HG03378 (cell line): ENCODE results near the gene GPR37.

Experiments used
- ATAC-seq: cut with Tn5 transposase; IDR thresholded peaks from one replicate; pipeline ENCODE4 v1.9.1; 2021; ENCODE audit warnings: mild to moderate bottlenecking, moderate library complexity; ENCODE audit not compliant: unreplicated experiment

The GPR37 gene

DNA sequence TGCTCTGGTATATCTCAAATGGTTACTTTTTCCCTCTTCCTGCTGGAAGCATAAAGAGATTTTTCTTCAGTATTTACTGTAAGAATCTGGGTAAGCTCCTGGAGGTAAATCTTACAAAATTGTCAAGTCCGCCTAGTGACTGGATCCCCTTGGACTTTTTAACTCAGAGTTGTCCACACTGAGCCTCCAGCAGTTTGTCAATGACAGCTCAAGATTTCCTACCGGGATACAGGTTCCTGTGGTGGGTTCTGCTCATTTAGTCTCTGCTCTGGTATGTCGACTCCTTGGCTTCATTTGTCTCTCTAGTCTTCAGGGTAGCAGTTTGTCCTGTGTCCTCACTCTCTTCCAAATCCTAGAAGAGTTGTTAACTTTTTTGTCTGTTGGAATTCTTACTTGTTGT is 27.0 kb downstream of the GPR37 start:
- no peak for ATAC-seq

DNA sequence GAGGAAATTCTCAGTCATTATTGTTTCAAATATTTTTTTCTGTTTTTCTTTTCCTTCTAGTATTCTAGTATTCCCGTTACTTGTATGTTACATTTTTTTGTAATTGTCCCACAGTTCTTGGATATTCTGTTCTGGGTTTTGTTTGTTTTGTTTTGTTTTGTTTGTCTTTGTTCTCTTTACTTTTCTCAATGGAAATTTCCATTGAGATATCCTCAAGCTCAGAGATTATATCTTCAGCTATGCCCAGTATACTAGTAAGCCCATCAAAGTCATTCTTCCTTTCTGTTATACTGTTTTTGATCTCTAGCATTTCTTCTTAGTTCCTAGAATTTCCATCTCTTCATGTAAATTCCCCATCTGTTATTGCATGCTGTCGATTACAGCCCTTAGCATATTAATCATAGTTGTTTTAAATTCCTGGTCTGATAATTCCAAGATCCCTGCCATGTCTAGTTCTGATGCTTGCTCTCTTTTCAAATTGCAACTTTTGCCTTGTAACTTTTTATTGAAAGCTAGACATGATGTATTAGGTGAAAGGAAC is 27.8 kb downstream of the GPR37 start:
- ATAC-seq: no peak

DNA sequence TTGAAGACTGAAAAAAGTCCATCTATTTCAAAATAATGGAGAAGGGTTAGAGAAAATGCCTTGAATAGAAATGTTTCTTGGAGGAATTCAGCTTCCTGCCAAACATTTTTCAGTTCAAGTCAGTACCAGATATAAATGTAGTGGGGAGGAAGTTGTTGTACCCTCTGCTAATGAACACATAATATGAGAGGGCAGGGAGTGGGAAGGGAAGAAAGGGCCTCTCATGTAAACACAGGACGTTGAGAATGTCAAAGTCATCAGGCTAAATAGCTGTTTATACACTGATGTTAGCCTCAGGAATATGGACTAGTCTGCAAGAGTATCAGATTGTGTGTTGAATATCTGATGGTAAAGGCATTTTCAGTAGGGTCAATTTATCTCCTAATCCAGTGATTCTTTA is 37.0 kb downstream of the GPR37 start:
- no peak for ATAC-seq

DNA sequence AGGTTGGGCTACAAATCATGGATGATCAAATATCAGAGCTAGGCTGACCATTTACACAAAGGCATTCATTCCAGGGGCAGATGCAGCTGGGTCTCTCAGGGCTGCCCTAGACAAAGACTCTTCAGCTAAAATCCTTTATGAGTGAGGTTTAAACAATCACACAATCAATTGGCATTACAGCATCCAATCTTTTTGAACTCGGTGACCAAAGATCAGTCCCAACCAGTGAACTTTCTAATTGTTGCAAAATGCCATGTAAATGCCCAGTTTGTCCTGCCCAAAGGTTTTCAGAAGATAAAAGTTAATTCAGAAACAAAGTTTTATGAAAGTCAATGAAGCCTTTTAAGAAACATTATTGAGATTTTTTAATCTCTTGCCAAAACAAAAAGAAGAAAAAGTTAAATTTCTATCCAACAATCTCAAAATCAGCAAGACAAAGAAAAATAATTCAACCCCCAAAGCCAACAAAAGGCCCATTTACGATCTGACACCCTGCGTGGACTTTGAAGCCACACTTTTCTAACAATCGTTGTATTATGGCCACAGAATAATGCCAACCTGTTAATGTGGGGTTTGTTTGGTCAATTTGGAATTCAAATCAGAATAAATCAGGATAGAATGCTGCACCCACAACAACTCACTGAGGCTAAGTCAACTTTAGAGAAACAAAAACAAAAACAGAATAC is 40.9 kb downstream of the GPR37 start:
- no peak for ATAC-seq

DNA sequence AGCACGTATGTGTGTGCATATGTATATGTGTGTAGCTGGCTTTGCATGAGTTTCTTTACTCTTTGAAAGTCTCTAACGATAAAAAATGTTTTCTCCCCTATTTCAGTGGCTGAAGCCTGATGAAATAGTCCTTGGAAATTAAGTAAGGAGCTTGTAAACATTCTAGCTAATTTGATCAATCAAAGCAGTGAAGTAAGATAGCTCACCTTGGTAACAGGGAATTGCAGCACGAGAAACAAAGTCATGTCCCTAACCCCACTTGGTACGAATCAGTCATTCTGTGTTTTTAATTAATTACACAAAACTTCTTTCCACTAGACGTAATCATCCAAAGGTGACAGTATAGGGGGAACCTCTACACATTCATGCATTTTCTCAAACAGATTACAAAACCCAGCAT is 41.5 kb downstream of the GPR37 start:
- ATAC-seq: no peak

DNA sequence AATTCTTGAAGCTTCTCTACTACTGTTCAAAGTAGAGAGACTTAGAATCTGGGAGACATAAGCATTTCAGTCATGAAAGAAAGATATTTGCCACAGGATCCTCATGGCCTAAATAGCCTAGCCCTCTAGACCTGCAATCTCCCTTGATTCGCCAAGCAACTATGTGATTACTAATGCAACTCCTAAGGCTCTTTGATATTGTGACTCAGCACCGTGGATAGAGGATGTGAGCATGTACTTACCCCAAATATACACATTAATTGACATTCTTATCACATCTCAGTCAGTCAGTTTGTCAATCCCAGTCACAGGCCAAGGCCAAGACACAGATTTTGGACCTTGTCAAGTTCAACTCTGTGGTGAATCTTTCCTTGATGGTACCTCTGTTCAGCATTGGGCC is 42.6 kb downstream of the GPR37 start:
- no peak for ATAC-seq

DNA sequence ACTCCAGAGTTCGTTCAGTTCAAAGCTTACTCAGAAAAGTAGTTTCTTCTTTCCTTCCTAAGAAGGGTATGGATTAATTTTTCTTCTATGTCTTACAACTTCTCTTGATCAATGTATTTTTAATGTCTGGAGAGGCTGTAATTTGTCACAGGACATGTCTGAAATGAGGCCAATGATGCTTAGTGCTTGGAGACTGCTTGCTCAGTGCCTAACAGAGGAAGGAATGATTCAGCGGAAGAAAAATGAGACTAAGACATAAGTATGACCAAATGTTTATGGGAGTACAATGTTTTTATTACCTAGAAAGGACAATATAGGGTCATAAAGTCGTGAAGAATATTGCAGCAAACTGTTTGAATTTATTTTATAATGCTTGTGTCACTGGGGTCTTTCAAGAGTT is 43.3 kb downstream of the GPR37 start:
- no peak for ATAC-seq

DNA sequence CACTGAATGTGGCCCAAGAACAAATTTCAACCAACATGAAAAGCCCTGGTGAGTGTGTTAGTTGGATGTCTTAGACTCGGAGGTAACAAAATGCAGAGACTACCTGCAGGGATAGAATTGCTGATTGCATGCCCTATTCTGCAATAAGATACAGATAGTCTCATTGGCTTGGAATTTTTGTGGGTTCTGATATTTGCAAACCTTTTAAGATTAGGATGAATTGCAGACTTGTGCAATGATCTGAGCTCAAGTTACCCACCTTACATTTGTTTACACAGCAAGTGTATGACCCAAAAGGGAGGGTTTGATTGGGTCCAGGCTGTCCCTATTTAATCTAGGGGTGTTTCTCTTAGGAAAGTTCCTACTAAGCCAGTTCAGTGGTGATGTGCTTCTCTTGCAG is 45.4 kb downstream of the GPR37 start:
- ATAC-seq: no peak

DNA sequence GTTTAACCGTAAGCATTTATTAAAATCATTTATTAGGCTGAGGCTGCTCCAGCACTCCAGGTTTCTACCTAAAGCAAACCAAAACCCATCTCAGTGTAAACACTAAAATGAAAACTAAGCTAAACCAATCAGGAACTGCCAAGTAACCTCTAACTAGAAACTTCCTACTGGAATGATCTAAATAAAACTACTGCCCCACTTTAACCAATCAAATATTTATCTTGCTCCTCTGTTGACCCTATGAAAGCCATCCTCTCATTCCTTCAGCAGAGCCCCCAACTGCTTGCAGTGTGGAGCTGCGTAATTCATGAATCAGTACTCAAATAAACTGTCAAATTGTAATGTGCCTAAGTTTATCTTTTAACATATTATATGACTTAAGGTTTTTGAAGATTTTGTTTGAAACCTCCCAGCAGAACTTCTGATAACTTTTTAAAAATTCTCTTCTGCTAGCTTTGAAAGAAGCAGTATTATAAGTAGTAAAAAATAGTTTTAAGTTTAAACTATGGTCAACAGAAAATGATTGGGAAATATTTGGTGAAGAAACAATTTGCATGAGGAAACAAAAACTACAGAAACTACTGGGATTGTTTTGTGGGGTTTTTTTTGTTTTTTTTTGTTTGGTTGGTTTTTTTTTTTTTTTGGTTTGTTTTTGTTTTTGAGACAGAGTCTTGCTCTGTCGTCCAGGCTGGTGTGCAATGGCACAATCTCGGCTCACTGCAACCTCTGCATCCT is 47.4 kb downstream of the GPR37 start:
- ATAC-seq: no peak

DNA sequence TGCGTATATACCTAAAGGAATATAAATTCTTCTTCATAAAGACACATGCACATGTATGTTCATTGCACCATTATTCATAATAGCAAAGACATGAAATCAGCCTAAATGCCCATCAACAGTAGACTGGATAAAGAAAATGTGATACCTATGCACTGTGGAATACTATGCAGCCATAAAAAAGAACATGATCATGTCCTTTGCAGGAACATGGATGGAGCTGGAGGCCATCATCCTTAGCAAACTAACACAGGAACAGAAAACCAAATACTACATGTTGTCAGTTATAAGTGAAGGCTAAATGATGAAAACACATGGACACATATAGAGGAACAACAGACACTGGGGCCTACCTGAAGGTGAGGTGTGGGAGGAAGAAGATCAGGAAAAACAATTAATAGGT is 48.7 kb downstream of the GPR37 start:
- ATAC-seq: no peak

DNA sequence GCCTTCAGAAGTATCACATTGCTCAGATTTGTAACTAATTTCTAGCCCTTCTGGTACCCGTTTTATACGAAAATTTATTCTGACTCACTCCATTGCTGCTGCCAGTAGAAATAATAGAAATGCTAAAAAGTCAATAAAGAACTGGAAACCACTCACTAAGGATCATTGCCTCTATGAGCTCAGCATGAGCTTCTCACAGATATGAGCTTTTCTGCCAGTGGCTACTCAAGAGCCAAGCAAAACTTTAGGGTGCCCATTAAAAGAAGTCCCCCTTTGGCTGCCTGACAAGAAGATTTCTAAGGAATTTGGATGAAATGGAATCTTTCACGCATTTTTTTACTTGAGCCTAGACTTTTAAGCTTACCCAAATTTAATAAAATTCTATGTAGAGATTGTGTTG is 52.5 kb downstream of the GPR37 start:
- no peak for ATAC-seq

DNA sequence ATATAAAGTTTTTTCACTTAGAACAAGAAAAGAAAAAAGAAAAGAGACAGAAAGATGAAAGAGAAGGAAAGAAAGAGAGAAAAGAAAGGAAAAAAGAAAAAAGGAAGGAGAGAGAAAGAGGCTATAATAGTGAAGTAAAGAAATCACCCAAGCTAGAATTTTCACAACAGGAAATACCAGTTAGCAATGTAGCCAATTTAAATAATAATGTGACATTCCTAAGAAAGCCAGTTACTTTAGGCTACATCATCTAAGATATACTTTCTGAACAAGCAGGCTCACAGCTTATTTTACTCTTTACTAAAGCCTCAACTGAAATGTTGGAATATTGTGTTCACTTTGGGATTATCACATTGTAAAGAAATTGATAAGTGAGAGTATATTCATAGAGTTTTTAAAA is 53.6 kb downstream of the GPR37 start:
- ATAC-seq: no peak

DNA sequence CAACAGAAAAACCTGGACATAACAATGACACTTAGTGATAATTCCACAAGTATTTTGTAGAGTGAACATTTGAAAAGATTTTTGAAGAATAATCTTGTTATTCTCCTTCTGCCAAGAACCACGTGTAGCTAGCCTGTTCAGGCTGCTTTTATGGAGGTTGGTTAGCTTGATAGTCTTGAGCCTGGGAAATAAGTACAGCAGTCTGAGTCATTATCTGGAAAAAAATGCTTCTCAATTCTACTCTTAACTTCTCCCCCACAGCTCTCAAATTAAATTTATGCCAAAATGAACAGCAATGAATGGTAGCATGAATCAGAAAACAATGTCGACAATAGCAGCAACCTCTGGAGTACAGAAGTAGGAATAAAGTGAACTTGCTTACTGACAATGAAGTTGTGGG is 63.2 kb downstream of the GPR37 start:
- no peak for ATAC-seq

DNA sequence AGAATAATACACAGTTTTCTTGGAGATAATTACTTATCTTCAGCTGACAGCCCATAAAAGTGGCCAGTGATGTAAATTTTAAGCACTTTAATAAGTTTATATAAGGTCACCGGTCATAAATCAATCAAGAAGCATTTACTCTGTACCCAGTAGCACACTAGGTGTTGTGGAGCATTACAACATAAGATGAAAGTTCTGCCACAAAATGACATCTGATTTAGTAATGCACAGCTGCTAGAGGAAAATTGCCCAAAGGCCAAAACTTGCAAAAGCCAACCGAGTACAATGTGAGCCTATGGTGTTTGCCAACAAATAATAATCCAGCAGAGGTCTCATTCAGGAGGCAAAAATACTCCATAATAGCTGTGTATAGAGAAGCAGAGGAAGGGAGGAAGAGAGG is 63.6 kb downstream of the GPR37 start:
- ATAC-seq: no peak

DNA sequence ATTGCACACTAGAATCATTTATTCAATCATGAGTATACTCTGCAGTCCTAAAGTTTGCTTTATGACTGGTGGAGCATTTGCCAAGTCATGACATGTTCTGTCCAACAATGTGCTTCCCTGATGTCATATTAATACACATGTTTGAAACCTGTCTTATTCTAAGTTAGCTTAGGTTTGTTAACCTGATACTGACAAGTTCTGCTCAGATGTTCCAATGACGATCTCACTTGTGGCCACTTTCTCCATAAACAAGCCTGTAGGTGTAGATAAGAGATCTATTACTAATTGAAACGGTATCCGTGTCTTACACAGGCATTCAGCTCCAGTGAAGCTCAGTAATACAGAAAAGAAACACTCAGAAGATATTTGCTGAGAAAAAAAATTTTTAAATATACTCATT is 64.9 kb downstream of the GPR37 start:
- ATAC-seq: no peak

DNA sequence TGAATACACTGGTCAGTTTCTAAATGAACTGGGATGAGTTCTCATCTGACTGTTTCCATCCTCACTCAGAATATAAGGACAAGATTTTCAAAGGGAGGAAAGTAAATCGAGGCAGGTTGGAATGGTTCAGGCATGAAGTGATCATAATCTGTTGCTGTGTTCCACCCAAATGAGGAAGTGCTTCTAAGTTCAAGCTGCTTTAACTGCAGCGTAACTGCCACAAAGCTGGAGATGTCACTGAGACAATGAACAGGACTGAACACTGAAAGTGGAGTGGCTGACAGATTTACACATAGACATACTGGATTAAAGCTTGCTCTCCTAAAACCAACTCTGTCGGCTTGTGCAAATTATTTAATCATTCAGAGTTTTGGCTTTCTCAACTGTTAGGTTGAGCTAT is 66.6 kb downstream of the GPR37 start:
- ATAC-seq: no peak

DNA sequence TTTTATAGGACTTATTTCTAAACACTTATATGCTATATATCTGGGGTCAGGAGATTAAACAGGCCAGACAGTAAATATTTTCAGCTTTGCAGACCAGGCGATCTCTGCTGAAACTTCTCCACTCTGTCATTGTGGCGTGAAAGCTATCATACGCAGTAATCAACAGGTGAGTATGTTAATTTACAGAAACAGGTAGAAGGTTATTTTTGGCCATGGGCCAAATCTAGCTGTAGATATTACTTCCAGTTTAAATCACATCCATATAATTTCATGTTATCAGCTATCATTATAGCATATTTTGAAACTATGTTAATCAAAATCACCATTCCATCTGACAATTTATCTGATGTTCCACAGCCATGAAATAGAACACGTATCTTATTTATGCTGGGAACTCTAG is 67.8 kb downstream of the GPR37 start:
- no peak for ATAC-seq
